ENCODE measurements around the gene KCNAB1. TPM values are rescaled to one million over a fixed set of nuclear protein-coding genes. Genes with fewer than 3 reads are reported as not detected.
A peak's percentile ranks its signal among the peaks of the same experiment; 100 is the strongest.
"Not testable (repeated sequence)": the region's sequence is repeated elsewhere in the genome, so short reads cannot be mapped to it uniquely, and the experiment has no call there.

KCNAB1 gene
- total RNA-seq, 1 donor from 2014 or later: 3.7 TPM

DNA sequence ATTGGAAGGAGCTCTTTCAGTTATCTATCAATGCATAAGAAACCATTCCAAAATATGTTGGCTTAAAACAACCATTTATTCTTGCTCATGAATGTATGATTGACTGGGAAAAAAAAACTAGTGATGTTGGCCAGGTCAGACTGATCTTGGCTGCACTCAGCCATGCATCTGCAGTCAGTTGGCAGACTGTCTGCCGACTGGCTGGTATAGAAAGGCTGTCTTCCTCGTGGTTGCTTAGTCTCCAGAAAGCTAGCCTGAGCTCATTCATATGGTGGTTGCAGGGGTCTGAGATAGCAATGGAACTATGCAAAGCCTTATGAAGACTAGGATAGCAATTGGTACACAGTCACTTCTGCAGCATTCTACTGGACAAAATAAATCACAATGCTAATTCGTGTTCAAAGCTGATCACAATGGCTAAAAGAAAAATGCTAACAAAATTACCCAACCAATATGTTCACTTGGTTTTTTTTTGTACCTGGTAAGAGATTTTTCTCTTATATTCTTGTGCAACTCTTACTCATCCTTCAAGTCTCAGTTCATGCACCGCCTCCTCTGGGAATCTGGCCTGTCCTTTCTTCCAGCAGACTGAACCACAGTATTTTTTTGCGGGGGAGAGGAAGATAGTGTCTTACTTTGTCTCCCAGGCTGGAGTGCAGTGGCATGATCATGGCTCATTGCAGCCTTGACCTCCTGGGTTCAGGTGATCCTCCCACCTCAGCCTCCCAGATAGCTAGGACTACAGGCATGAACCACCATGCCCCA lies 126.8 kb downstream of the KCNAB1 start:
- DNase-seq (ENCODE audit: missing footprints): no peak
- ATAC-seq: no peak
- intact Hi-C loops (cut with DNase I): no loop called here

DNA sequence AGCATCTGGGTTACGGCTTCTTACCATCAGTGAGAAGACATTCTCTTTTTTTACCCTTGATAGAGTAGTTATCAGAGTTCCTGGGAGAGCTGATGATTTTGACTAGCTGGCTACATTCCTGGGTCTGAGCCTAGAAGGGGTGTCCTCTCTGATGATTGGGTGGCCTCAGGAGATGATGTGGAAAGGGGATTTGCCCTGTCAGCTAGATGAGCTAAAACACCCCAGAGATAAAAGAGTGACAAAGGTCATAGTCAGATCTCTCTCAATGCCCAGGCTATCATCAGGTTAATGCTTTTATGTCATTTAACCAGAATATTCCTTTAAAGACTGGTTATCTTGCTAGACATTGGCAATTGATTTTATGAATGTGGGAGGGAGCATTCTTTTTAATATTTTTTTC lies 130.2 kb downstream of the KCNAB1 start:
- DNase-seq (ENCODE audit: missing footprints): no peak
- intact Hi-C loops (cut with DNase I): no loop called here
- no peak for ATAC-seq

DNA sequence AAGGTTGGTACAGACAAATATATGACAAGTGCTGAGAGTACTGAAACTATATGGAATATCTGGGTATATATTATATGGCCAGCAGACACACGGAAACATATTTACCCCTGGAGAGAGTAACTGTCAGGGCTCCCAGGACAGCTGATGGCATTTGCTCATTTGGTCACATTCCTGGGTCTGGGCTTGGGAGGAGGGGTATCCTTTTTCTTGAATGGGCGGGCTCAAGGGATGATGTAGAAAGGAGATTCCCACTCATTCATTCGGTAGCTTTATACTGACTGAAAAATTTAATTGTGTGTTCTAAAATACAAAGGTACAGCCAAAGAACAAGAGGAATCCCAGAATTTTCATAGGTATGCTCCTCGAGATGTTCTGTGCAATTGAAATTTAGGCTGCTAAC lies 131.0 kb downstream of the KCNAB1 start:
- ATAC-seq (no peak), DNase-seq (ENCODE audit: missing footprints) (no peak)
- intact Hi-C loops (cut with DNase I): no loop called here

GRCh38 chr3:156252656-156253055 lies 132.3 kb downstream of the KCNAB1 start:
- intact Hi-C loops (cut with DNase I): no loop called here
- no peak for DNase-seq (ENCODE audit: missing footprints)
- no peak for ATAC-seq

DNA sequence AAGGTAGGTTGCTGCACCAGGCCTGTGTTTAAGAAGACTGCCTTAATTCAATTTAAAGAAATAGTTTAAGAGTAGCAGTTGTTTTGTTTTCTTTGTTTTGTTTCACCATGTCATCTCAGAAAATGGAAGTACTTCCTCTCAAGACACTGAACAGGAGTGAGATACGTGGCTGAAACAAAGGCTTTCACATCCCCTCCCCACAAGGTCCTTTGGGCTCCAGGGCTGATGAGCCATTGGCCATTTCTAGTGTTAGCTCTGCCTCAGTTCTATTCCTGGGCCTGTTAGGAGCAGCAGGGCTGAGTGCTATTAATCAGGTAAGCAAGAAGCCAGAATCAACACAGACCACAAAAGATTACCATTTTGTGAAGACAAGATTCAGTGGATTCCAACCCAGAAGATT lies 132.8 kb downstream of the KCNAB1 start:
- no peak for ATAC-seq
- intact Hi-C loops (cut with DNase I): no loop called here

GRCh38 chr3:156256256-156256655 lies 135.9 kb downstream of the KCNAB1 start:
- ATAC-seq: no peak
- intact Hi-C loops (cut with DNase I): no loop called here

More for the DNA sequence above, 132.8 kb downstream of the KCNAB1 start:
- no peak for DNase-seq (ENCODE audit: missing footprints)

DNA sequence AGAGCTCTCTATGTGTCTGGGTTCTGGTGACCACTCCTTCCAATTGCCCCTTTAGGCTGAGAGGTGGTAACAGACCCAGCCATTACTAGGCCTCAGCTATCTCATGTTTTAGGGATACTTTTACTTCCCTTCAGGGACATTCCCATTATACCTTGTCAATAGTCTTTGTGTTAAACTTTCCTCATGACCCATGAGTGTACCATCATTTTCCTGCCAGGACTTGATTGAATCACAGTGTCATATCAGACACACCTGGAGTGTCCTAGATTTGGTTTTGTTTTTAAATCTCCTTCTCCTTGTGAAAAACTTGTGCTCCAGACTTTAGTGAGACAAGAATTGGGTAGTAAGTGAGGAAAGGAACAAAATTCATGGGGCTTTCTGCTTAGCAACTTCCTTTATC lies 136.6 kb downstream of the KCNAB1 start:
- intact Hi-C loops (cut with DNase I): no loop called here
- DNase-seq (ENCODE audit: missing footprints) (no peak), ATAC-seq (no peak)

More at GRCh38 chr3:156256256-156256655, 135.9 kb downstream of the KCNAB1 start:
- no peak for DNase-seq (ENCODE audit: missing footprints)

DNA sequence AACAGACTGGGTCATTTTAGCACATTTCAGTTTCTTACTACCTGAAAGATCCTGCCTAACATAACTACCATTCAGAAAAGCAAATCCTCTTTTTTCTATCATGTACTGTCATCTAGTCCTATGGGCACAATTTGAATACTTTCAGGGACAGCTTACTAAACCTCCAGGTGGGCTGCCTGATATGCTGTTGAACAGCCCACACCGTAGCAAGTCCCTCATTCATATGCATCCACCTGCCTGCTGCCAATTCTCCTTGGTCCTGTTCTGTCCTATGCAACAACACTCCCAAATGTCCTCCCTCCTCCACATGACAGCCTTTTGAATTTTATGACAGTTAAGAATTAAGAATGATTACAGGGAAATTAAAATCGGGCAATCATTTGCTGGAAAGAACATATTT lies 137.9 kb downstream of the KCNAB1 start:
- DNase-seq (ENCODE audit: missing footprints) (no peak), ATAC-seq (no peak)
- intact Hi-C loops (cut with DNase I): no loop called here

- intact Hi-C loops (cut with DNase I): no loop called here
- DNase-seq (ENCODE audit: missing footprints) (no peak), ATAC-seq (no peak)
Measured at GRCh38 chr3:156259896-156260295, 139.5 kb downstream of the KCNAB1 start.

DNA sequence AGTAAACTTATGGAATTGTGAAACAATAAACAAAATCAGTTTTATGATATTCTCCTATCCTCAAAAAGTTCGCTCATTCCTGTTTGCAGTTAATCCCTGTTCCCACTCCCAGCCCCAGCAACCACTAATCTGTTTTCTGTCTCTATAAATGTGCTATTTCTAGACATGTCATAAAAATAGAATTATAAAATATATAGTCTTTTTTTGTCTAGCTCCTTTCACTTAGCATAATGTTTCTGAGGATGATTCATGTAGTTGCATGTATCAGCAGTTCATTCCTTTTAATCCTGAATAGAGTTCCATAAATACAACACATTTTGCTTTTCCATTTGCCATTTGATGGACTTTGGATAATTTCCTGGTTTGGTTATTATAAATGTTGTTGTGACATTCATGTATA lies 140.0 kb downstream of the KCNAB1 start:
- no peak for ATAC-seq
- intact Hi-C loops (cut with DNase I): no loop called here
- DNase-seq (ENCODE audit: missing footprints): no peak

DNA sequence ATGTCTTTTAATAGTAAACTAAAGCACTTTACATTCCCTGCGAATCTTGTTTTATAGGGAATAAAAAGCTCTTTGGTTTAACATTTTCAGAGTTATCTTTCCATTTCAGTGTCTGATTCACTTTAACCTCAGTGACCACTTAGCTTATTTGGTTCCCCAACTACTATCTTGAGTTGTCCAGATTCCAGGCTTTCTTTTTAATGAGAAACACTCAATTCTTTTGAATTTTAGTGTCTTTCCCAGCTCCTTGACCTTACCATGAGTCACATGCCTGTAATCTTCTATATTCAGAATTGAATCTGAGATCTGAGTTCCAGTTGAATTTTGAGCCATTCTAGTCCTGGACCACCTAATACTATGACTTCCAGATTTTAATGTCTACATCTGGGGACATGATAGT lies 144.4 kb downstream of the KCNAB1 start:
- intact Hi-C loops (cut with DNase I): no loop called here

DNA sequence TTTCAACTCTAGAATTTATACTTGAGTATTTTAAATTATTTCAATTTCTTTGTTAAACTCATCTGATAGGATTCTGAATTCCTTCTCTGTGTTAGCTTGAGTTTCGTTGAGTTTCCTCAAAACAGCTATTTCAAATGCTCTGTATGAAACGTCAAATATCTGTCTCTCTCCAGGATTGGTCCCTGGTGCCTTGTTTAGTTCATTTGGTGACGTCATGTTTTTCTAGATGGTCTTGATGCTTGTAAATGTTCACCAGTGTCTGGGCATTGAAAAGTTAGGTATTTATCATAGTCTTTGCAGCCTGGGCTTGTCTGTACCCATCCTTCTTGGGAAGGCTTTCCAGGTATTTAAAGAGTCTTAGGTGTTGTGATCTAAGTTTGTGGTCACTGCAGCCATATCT lies 151.1 kb downstream of the KCNAB1 start:
- intact Hi-C loops (cut with DNase I): no loop called here
- ATAC-seq (no peak), DNase-seq (ENCODE audit: missing footprints) (no peak)

More for the DNA sequence above, 144.4 kb downstream of the KCNAB1 start:
- no peak for ATAC-seq
- no peak for DNase-seq (ENCODE audit: missing footprints)

DNA sequence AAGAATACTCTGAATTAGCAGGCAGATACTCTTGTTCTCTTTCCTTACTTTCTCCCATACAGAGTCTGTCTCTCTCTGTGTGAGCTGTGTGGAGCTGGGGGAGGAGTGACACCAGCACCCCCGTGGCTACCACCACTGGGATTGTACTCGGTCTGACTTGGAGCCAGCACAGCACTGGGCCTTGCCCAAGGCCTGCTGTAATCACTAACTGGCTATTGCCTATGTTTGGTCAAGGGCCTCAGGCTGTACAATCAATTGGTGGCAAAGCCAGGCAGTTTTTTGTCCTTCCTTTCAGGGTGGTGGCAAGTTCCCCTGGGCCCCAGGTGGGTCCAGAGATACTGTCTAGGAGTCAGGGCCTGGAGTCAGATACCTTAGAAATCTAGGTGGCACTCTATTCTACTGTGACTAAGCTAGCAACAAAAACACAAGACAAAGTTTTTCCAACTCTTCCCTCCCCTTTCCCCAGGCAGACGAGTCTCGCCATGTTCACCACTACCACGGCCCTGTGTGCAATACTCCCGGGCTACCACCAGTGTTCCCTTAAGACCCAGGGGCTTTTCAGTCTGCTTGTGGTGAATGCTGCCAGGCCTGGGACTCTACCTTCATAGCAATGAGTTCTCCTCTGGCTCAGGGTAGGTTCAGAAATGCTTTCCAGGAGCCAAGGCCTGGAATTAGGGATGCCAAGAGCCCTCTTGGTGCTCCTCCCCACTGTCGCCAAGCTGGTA lies 151.8 kb downstream of the KCNAB1 start:
- no peak for ATAC-seq
- intact Hi-C loops (cut with DNase I): no loop called here

GRCh38 chr3:156273111-156273694 lies 152.8 kb downstream of the KCNAB1 start:
- ATAC-seq (no peak), DNase-seq (ENCODE audit: missing footprints) (no peak)
- intact Hi-C loops (cut with DNase I): no loop called here

More for the DNA sequence above, 151.8 kb downstream of the KCNAB1 start:
- DNase-seq (ENCODE audit: missing footprints): no peak

DNA sequence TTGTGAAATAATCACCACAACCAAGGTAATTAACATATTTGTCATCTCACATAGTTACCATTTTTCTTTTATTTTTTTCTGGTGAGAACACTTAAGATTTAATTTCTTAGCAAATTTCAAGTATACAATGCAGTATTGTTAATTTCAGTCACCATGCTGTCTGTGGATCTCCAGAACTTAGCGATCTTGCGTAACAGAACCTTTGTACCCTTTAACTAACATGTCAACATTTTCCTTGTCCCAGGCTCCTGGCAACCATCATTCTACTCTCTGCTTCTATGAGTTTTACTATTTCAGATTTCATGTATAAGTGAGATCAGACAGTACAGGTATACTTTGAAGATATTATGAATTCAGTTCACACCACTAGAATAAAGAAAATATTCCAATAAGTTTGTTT lies 154.4 kb downstream of the KCNAB1 start:
- intact Hi-C loops (cut with DNase I): no loop called here
- ATAC-seq (no peak), DNase-seq (ENCODE audit: missing footprints) (no peak)

- intact Hi-C loops (cut with DNase I); ATAC-seq; DNase-seq (ENCODE audit: missing footprints): not testable (repeated sequence)
Measured at GRCh38 chr3:156284637-156285036, 164.3 kb downstream of the KCNAB1 start.

DNA sequence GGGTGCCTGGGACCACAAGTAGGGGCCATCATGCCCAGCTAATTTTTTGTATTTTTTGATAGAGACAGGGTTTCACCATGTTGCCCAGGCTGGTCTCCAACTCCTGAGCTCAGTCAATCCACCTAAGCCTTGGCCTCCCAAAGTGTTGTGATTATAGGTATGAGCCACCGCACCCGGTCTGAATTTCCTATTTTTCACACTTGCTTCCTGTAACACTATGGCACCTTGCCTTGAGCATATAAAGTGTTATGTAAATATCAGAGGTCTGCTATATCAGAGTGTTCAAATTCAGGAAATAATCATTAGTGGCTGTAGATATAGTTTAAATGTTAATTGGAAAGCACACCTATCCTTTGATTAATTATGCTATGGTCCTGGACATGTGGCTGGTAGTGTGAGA lies 165.2 kb downstream of the KCNAB1 start:
- ATAC-seq: no peak
- no peak for DNase-seq (ENCODE audit: missing footprints)
- intact Hi-C loops (cut with DNase I): no loop called here

DNA sequence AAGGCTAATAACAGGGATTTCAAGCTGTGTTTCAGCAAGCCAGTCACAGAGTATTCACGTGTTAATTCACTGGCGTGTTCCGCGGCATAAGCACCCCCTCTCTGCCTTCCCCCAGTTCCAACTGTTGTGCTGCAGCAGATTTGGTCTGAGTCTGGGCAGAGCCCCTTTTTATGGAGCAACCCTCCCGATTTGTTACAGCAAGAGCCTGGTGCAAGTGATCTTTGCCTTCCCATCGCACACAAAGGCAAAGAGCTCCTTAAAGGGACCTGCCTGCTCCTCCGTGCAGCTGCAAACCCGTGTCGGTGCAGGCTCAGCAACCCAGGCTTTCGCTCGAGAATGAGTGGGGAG lies 170.5 kb downstream of the KCNAB1 start:
- DNase-seq (ENCODE audit: missing footprints) (no peak), ATAC-seq (no peak)
- intact Hi-C loops (cut with DNase I): no loop called here

GRCh38 chr3:156291272-156292123 lies 171.1 kb downstream of the KCNAB1 start:
- ATAC-seq: peak; percentile 52
- DNase-seq (ENCODE audit: missing footprints): no peak
- intact Hi-C loops (cut with DNase I): no loop called here

Measured in Right ventricle myocardium inferior (tissue), 1 donor.